NK-92 (cell line): ENCODE data around the gene ACTL6A.
A peak's percentile ranks its signal among the peaks of the same experiment; 100 is the strongest.

Experiments
- DNase-seq: peaks from one replicate; lab custom pipeline; 2025; ENCODE audit not compliant: unreplicated experiment; lab: John Stamatoyannopoulos, UW

ACTL6A gene

DNA sequence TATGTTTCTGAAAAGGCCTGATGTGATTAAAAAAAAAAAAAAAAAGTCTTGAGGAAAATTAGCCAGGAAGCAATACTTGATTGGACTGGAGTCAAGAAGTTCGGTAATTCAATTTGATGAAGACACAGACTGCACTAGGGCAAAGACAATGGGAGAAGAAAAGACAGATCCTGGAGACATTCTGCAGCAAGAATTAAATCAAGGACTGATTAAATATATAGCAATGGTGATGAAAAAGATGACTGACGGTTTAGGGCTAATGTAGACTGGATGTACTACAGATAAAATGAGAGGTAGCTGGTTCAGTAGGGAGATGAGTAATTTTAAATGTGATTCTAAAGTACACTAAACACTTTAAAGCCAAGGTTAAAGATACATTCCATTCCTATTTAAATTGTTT, 27.9 kb downstream of the ACTL6A start:
- no peak for DNase-seq

DNA sequence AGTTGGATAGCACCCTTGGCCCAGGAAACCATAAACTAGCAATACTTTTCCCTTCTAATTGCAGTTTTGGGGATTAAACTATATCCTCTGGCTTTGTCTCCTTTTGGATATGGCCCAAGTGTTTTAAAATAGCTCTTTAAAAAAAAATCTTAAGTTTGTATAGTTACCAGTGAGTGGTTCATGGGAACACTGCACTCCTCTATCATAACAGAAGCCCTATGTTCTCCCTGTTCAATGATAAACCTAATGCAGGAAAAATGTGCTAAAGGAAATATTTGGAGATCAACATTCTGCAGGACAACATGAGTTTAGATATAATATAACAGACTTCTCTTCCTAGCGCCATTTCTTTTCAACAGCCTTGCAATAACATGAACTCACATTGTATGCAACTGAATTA, 28.6 kb downstream of the ACTL6A start:
- DNase-seq = no peak

DNA sequence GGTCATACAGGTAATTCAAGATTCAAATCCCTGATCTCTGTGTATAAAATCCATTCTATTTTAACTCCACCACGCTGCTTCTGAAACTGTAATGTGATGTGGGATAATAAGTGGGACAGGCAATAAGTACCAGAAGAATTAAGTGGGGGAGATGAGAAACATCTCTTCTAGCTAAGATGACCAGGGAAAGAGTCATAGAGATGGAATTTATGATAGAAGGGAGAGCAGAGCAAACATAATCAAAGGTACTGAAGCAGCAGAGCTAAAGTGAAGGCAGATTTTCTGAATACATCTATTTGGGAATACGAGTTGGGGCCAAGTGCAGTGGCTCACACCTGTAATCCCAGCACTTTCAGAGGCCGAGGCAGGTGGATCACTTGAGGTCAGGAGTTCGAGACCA, 36.8 kb downstream of the ACTL6A start:
- no peak for DNase-seq

DNA sequence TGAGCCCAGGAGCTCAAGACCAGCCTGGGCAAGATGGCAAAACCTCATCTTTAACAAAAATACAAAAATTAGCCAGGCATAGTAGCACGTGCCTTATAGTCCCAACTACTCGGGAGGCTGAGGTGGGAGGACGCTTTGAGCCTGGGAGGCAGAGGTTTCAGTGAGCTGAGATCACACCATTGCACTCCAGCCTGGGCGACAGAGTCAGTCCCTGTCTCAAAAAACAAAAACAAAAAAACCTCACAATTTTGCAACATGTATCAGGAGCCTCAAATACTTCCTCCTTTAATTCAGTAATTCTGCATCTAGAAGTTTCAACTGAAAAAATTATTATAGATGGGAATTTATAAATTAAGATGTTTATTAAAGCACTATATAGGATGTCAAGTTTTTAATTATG, 40.6 kb downstream of the ACTL6A start:
- no peak for DNase-seq

DNA sequence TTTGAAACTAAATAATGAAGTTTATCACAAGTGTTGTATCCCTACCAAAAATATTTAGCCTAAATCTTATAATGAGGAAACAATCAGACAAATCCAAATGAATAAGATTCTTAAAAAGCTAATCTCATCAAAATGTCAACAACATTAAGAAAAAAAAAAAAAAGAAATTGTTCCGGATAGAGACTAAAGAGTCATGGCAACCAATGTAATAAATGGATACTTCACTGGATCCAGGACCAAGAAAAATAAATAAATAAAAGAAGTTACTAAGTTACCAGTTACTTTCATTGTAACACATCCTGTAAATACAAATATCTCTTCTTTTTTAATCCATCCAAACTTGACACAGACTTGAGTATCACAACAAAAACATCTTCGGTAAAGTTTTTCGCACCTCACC, 41.1 kb downstream of the ACTL6A start:
- DNase-seq = no peak

DNA sequence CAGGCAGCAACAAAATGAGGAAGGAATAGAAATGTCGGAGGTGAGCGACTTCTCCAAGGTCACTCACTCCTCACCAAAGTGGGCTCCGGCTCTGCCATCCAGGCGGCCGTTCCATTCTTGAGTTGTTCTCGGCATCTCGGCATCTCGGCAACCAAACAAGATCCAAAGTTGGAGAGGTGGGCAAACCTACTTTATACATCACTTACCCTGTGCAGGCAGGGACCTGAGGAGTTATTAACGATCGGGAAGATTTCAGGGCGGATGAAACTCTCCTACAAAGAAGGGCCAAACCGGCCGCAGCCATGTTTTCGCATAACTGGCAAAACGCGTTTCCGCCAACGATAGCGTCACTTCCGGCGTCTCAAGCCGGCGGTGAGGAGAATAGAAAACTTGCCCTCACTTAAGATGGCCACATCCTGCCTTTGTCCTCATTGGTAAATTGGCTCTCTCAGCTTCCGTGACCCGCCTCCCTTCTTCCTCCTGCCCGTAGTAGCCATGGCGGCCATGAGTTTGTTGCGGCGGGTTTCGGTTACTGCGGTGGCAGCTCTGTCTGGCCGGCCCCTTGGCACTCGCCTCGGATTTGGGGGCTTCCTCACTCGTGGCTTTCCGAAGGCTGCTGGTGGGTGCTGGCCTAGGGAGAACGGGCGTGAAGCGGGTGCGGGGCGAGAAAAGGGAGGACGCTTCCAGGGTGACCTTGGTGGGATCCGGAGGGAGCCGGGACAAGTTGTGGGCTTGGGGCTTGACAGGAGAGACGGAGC, 41.8 kb downstream of the ACTL6A start, which contains the start of the genes MRPL47 and NDUFB5:
Gene MRPL47 (minus strand): TSS at position 318 of the 758 bp plus-strand sequence. CDS start 14 bp downstream, at position 304.
Gene NDUFB5 (plus strand): TSS at position 474 of the 758 bp plus-strand sequence. CDS start 22 bp downstream, at position 496.
- peak; percentile 69 for DNase-seq

DNA sequence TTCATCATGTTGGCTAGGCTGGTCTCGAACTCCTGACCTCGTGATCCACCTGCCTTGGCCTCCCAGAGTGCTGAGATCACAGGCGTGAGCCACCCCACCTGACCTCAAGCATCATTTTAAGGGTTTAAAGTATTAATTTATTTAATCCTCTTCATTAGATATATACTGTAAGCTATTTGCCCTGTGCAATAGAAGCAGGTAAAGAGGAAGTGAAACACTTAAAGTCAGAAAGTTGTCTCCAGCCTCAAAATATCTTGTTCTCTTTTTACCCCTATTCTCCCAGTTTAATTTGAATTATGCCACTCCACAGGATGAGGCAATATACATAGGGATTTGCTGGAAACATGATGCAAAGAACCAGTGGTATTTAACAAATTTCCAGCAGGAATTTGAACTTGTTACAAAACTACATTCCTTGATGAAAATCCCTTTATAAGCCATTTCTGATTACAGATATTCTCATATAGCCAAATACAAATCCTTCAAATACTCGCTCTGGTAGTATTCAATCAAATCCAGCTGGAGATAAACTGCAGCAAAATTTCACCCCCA, 43.9 kb downstream of the ACTL6A start:
- no peak for DNase-seq

DNA sequence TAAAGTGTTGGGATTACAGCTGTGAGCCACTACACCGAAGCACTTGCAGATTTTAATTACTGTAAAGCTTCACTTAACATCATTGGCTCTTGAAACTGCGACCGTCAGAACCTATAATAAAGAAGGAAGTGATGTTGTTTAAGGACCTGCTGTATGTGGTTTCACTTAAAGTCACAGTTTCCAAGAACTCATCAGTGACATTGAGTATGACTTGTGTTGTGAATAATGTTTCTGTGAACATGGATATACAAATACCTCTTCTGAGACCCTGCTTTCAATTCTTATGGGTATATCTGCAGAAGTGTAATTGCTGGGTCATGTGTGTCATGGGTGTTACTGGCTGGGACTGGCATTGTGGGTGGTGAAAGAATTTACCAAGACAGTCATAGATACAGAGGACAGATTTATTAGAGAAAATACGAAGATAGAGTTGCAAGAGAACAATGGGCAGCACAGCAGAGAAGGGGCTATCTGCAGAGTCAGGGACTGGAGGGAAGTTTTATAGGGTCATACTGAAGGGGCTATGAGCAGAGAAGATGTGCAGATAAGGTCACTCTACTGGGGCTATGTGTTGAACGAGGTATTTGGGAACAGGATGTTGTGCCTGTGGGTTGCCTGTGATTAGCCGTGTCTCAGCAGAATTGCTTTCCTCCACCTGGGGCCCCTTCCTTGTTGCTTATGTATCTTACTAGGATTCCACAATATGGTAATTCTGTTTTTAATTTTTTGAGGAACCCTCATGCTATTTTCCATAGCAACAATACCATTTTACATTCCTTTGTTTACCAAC, 46.4 kb downstream of the ACTL6A start:
- DNase-seq = no peak

DNA sequence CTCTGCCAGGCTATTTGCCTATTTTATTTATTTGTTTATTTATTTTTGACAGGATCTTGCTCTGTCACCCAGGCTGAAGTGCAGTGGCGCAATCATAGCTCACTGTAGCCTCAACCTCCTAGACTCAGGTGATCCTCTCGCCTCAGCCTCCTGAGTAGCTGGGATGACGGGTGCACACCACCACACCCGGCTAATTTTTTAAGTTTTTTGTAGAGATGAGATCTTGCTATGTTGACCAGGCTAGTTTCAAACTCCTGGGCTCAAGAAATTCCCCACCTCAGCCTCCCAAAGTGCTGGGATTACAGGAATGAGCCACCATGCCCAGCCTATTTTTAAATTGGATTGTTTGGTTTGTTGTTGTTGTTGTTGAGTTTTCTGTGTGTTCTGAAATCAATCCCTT, 47.3 kb downstream of the ACTL6A start:
- DNase-seq = no peak

DNA sequence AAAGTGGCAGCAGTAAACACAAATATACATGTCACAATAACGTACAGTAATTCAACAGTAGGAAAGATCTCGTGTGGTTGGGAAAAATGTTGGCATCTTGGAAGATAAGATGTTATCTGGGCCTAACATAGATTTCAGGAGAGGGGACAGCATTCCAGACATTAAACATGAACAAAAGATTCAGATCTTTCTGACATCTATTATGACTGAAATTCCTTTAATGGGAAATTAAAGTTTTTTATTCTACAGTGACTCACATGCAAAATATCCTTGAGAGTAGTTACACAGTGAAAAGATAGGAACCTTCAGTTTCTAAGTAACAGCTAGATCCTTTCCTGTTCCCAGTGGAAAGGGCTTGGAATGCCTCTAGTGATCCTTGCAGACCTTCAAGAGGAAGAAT, 51.1 kb downstream of the ACTL6A start:
- no peak for DNase-seq

DNA sequence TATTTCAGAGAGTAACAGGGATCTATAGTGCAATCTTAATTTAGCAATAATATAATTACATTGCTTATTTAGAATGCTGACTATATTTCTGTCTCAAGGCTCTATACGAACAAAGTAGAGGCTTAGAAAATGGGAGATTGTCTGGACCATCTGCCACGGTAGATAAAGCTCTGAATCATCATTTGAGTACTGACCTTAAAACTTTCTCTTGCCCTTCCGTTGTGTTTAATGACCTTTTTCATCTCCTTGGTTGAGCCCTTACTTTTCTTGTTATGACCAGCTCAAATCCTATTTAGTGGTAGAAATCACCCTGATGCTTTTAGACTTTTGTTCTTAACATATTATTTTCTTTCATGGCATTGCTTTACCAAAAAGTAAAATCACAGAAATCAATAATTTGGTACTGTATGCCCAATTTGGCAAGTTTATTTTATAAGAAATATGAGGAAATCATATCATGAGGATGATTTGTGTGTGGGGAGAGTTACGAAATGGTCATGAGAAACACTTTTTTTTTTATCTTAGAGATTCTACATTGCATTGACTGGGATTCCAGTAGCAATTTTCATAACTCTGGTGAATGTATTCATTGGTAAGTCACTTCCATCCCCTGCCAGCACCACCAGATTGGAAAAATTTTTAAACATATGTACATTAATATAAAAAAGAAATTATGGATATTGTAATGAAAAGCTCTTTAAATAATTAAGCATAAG, 52.9 kb downstream of the ACTL6A start:
- DNase-seq = no peak

DNA sequence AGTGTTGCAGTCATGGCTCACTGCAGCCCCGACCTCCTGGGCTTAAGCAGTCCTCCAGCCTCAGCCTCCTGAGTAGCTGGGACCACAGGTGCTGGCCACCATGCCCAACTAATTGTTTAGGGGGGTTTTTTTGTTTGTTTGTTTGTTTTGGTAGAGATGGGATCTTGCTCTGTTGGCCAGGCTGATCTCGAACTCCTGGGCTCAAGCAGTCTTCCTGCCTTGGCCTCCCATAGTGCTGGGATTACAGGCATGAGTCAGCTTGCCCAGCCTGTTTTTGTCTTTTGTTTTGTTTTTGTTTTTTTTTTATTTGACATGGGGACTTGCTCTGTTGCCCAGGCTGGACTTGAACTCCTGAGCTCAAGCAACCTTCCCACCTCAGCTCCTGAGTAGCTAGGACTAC, 59.3 kb downstream of the ACTL6A start:
- no peak for DNase-seq

DNA sequence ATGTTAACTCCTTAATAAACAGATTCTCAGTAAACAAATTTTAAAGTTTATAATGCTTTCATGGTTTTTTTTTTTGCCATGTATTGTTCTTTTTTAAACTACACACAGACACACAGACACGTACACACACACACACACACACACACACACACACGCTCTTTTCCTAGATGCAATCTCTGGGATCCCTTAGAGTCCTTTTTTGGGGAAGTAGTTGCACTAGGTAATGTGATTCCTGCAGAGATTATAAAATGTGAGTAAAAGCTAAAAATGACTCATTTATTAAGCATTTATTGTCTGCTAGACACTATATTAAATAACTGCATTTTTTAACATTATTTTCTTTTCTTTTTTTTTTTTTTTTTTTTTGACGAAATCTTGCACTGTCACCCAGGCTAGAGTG, 61.7 kb downstream of the ACTL6A start:
- no peak for DNase-seq

DNA sequence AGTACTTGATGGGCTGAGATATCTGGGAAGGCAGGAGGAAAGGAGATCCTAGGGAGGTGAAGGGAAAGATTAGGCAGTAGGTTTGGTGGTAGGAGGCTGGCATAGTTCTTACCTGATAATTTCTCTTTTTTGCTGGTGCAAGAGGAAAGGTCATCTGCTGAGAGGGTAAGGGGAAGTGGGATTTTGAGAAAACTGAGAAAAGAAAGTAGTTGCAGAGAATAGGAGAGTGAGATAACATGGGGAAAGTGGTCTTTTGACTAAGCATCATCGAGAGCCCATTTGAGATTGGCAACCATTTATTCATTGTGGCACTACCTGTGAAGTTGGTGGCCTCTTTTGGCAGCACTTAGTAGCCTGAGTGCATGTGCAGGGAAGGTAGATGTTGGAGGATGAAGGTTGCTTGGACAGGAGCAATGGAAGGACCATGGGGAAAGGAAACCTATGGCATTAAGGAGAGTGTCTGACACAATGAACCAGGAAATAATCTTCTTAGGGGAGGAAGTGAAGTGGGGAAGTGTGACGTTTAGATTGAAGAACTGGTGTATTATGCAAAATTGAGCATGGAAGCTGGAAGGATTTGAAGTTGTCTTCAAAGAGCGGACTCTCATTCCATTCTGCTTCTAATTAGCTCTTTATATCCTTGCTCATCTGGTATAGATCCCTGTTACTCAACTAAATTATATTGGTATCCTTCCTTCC, 68.2 kb downstream of the ACTL6A start:
- DNase-seq = no peak
